ENCODE measurements around the gene SPTBN1.

The SPTBN1 gene

DNA sequence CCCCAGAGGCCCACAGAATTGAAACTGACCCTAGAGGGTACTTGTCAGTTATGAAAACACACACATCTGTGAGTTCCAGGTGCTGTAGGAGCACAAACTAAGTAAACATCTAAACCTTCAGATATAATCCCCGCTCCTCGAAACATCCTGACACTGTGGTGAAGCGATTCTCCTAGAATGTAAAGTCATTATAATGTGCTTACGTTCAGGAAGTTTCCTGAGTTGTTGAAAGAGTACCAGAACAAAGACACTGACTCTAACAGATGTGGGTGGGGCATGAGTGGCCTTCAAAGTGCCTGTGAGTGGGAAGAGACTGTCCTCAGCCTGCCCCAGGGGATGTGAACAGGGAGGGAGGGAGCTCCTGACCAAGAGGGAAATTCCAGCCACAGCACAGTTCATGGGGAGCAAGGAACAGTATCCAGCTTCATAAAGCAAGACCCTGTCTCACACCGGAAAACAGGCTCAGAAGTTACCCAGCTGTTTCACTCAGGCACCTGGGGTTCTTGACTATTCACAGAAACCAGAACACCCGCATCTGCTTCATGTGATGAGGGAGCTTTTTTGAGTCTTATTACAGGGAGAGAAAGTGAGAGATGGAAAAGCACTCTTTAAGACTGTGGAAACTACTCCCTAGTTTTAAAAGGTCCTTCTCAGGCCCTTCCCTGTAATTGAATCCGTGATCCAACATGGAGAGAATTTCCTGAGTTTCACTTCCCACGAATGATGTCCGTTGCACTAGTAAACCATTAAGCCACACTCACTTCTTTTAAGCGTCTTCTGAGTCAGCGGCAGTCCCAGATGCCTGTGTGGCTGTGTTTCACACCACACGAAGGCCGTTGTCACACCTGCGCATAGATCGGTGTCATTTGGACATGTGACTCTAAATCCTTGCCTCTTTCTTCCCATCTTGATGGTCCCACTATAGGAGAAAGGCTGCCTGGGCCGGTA is 178.7 kb downstream of the SPTBN1 start:
- no peak overlapping the region for H3K14ac ChIP-seq (ENCODE audit: low read length)
- no peak overlapping the region for H2AFZ ChIP-seq (ENCODE audit: low read length)
- no peak overlapping the region for H2BK15ac ChIP-seq (ENCODE audit: low read length)
- no CpG with 5 or more reads among the region's 16 CpGs for WGBS, 2 donors (ENCODE audit: extremely low coverage in 2 of 2, insufficient read length in 2 of 2, insufficient replicate concordance in 1 of 2)
- DNase-seq (ENCODE audit: low spot score), result no peak
- no peak overlapping the region for H2BK5ac ChIP-seq (ENCODE audit: low read length)
- no peaks in the 10 kb centered on the region for H3K79me1 ChIP-seq (ENCODE audit: low read depth, low read length)
- H3K4me3 ChIP-seq (ENCODE audit: low read length in 2 of 2), result no peak overlapping the region
- H2BK12ac ChIP-seq (ENCODE audit: low read length), result no peak overlapping the region
- H3K9ac ChIP-seq (ENCODE audit: low read depth, low read length, poor library complexity), result no peak overlapping the region
- H3K23ac ChIP-seq (ENCODE audit: low read depth, low read length, poor library complexity), result no peak overlapping the region
- no peak overlapping the region for H3K27ac ChIP-seq (replicated peaks; ENCODE audit: low read length)
- H4K91ac ChIP-seq (ENCODE audit: low read depth, low read length, poor library complexity), result no peak overlapping the region
- no peak overlapping the region for H3K4ac ChIP-seq (ENCODE audit: low read length)
- H2BK120ac ChIP-seq (ENCODE audit: low read depth, low read length), result no peak overlapping the region
- peaks cover 30 to 100% of the 10 kb centered on the region in 2 donors for H3K36me3 ChIP-seq (replicated peaks in 1 of 2; ENCODE audit: control insufficient read depth in 2 of 2, insufficient read depth in 2 of 2, low read length in 2 of 2)
- H3K9me3 ChIP-seq (replicated peaks in 1 of 2; ENCODE audit: control insufficient read depth in 2 of 2, insufficient read depth in 1 of 2, low read depth in 1 of 2, low read length in 2 of 2), result no peaks in the 10 kb centered on the region
- no peak overlapping the region for H3K18ac ChIP-seq (ENCODE audit: low read length)
- peaks cover 6 to 8% of the 10 kb centered on the region in 2 donors for H3K4me1 ChIP-seq (ENCODE audit: control insufficient read depth in 2 of 2, insufficient read depth in 1 of 2, low read depth in 1 of 2, low read length in 2 of 2)
- no peak overlapping the region for H3K4me2 ChIP-seq (ENCODE audit: insufficient read depth, low read length, poor library complexity, severe bottlenecking)
- H2AK5ac ChIP-seq (ENCODE audit: low read depth, low read length), result no peak overlapping the region
- no peaks in the 10 kb centered on the region for H3K27me3 ChIP-seq (ENCODE audit: control insufficient read depth in 3 of 3, insufficient read depth in 3 of 3, low read depth in 1 of 3, low read length in 3 of 3)
- H4K8ac ChIP-seq (ENCODE audit: low read depth, low read length), result no peak overlapping the region

DNA sequence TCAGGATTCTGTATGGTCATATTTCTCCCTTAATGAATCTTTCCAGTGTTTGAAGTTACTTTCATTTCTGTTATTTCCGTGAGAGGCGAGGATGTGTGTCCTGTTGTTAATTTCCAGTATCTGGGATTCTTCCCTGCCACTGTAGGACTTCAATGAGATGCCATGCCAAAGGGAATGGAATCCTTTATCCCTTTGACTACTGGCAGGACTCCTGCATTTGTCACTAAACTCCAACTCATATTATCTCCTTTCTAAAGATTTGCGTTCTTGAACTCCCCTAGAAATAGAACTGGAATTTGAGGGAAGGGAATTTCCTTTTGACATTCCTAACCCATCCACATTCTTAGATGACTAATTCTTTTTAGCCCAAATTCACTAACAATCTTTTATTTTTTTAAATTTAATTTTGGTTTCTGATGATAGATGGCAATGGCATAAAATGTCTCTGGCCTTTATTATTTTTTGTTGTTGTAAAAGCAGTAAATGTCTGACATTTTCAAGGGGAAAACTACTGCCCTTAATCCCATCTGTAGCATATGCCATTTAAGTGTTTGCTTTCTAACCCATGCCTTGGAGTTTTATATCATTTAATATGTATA is 179.5 kb downstream of the SPTBN1 start:
- Histone ChIP-seq H3K23ac (ENCODE audit: low read depth, low read length, poor library complexity) (no peak overlapping the region), H3K27me3 (ENCODE audit: control insufficient read depth in 3 of 3, insufficient read depth in 3 of 3, low read depth in 1 of 3, low read length in 3 of 3) (no peaks in the 10 kb centered on the region), H4K91ac (ENCODE audit: low read depth, low read length, poor library complexity) (no peak overlapping the region), H2BK12ac (ENCODE audit: low read length) (no peak overlapping the region), H3K9me3 (replicated peaks in 1 of 2; ENCODE audit: control insufficient read depth in 2 of 2, insufficient read depth in 1 of 2, low read depth in 1 of 2, low read length in 2 of 2) (no peaks in the 10 kb centered on the region), H3K4me1 (ENCODE audit: control insufficient read depth in 2 of 2, insufficient read depth in 1 of 2, low read depth in 1 of 2, low read length in 2 of 2) (peaks cover 6 to 8% of the 10 kb centered on the region in 2 donors), H3K27ac (replicated peaks; ENCODE audit: low read length) (no peak overlapping the region), H3K4me3 (ENCODE audit: low read length in 2 of 2) (no peak overlapping the region), H3K79me1 (ENCODE audit: low read depth, low read length) (no peaks in the 10 kb centered on the region), H2BK5ac (ENCODE audit: low read length) (no peak overlapping the region), H2BK15ac (ENCODE audit: low read length) (no peak overlapping the region), H2AK5ac (ENCODE audit: low read depth, low read length) (no peak overlapping the region), H2BK120ac (ENCODE audit: low read depth, low read length) (no peak overlapping the region), H4K8ac (ENCODE audit: low read depth, low read length) (no peak overlapping the region), H3K18ac (ENCODE audit: low read length) (no peak overlapping the region), H3K4me2 (ENCODE audit: insufficient read depth, low read length, poor library complexity, severe bottlenecking) (no peak overlapping the region), H3K4ac (ENCODE audit: low read length) (no peak overlapping the region), H3K14ac (ENCODE audit: low read length) (no peak overlapping the region), H2AFZ (ENCODE audit: low read length) (no peak overlapping the region), H3K36me3 (replicated peaks in 1 of 2; ENCODE audit: control insufficient read depth in 2 of 2, insufficient read depth in 2 of 2, low read length in 2 of 2) (peaks cover 24 to 100% of the 10 kb centered on the region in 2 donors), H3K9ac (ENCODE audit: low read depth, low read length, poor library complexity) (no peak overlapping the region)
- DNase-seq (ENCODE audit: low spot score), result no peak
- no CpG with 5 or more reads among the region's 3 CpGs for WGBS, 2 donors (ENCODE audit: extremely low coverage in 2 of 2, insufficient read length in 2 of 2, insufficient replicate concordance in 1 of 2)

DNA sequence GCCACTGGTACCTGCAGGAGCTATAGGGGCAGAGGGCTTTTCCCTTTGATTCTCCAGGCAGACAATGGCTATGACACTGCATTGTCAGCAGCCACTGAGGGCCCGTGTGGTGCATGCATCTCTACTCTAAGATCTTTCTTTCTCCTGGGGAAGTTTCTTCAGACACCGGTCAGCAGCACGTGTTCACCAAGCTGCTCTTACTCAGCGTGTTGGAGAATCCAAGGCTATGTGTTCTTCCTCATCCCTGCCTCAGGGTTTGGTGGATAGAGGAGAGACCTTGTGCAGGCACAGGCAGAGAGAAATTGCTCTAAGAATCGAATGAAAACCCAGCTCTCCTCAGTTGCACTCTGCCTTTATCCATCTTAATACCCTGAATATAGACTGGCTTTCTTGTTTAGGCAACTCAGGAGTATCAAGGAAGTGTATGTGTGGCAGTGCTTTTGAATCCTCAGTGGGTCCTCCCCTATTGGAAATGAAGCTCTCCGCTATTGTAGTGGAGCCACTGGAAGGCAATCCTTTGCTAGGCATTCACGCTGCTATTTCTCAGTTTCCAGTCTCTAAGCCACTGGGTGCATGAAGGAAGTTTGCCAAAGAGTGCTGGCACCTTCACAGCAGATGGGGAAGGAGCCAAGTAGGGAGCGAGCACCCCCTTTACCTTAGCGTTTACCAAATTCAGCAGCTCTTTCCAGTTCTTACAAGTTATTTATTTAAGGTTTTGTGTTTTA is 180.4 kb downstream of the SPTBN1 start:
- no peak overlapping the region for H3K4me3 ChIP-seq (ENCODE audit: low read length in 2 of 2)
- H3K18ac ChIP-seq (ENCODE audit: low read length), result no peak overlapping the region
- H4K91ac ChIP-seq (ENCODE audit: low read depth, low read length, poor library complexity), result no peak overlapping the region
- no peak overlapping the region for H2BK12ac ChIP-seq (ENCODE audit: low read length)
- H2BK5ac ChIP-seq (ENCODE audit: low read length), result no peak overlapping the region
- no peak overlapping the region for H3K4me2 ChIP-seq (ENCODE audit: insufficient read depth, low read length, poor library complexity, severe bottlenecking)
- no peaks in the 10 kb centered on the region for H3K9me3 ChIP-seq (replicated peaks in 1 of 2; ENCODE audit: control insufficient read depth in 2 of 2, insufficient read depth in 1 of 2, low read depth in 1 of 2, low read length in 2 of 2)
- WGBS, 2 donors (ENCODE audit: extremely low coverage in 2 of 2, insufficient read length in 2 of 2, insufficient replicate concordance in 1 of 2), result no CpG with 5 or more reads among the region's 9 CpGs
- no peak overlapping the region for H3K14ac ChIP-seq (ENCODE audit: low read length)
- peaks cover 6 to 8% of the 10 kb centered on the region in 2 donors for H3K4me1 ChIP-seq (ENCODE audit: control insufficient read depth in 2 of 2, insufficient read depth in 1 of 2, low read depth in 1 of 2, low read length in 2 of 2)
- H3K36me3 ChIP-seq (replicated peaks in 1 of 2; ENCODE audit: control insufficient read depth in 2 of 2, insufficient read depth in 2 of 2, low read length in 2 of 2), result peaks cover 17 to 97% of the 10 kb centered on the region in 2 donors
- no peaks in the 10 kb centered on the region for H3K79me1 ChIP-seq (ENCODE audit: low read depth, low read length)
- no peak overlapping the region for H3K9ac ChIP-seq (ENCODE audit: low read depth, low read length, poor library complexity)
- no peak overlapping the region for H2BK15ac ChIP-seq (ENCODE audit: low read length)
- no peak overlapping the region for H3K23ac ChIP-seq (ENCODE audit: low read depth, low read length, poor library complexity)
- no peak overlapping the region for H2BK120ac ChIP-seq (ENCODE audit: low read depth, low read length)
- no peak overlapping the region for H3K4ac ChIP-seq (ENCODE audit: low read length)
- H4K8ac ChIP-seq (ENCODE audit: low read depth, low read length), result no peak overlapping the region
- no peak overlapping the region for H2AFZ ChIP-seq (ENCODE audit: low read length)
- H3K27ac ChIP-seq (replicated peaks; ENCODE audit: low read length), result no peak overlapping the region
- DNase-seq (ENCODE audit: low spot score), result no peak
- no peaks in the 10 kb centered on the region for H3K27me3 ChIP-seq (ENCODE audit: control insufficient read depth in 3 of 3, insufficient read depth in 3 of 3, low read depth in 1 of 3, low read length in 3 of 3)
- H2AK5ac ChIP-seq (ENCODE audit: low read depth, low read length), result no peak overlapping the region

DNA sequence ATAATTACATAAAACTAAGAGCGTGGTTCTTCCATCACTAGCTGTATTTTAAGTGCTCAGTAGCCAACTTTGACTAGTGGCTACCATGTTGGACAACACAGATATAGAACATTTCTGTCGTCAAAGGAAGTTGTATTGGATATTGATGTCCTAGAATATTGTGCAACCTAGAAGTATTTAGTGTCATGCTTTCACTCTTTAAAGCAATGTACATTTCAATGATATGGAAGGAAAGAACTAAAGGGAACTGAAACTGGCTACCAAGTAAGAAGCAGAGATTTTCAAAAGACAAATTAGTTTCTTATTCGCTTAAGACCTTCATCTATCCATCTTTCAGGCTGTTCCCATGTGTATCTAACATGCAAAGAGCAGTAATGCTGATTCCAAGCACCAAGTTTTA is 182.0 kb downstream of the SPTBN1 start:
- DNase-seq (ENCODE audit: low spot score), result no peak
- no peak overlapping the region for H3K9ac ChIP-seq (ENCODE audit: low read depth, low read length, poor library complexity)
- no peak overlapping the region for H2AFZ ChIP-seq (ENCODE audit: low read length)
- H3K4me3 ChIP-seq (ENCODE audit: low read length in 2 of 2), result no peak overlapping the region
- no peak overlapping the region for H2BK120ac ChIP-seq (ENCODE audit: low read depth, low read length)
- no peak overlapping the region for H2BK5ac ChIP-seq (ENCODE audit: low read length)
- H2BK12ac ChIP-seq (ENCODE audit: low read length), result no peak overlapping the region
- H4K91ac ChIP-seq (ENCODE audit: low read depth, low read length, poor library complexity), result no peak overlapping the region
- H3K4me1 ChIP-seq (ENCODE audit: control insufficient read depth in 2 of 2, insufficient read depth in 1 of 2, low read depth in 1 of 2, low read length in 2 of 2), result peaks cover 6 to 8% of the 10 kb centered on the region in 2 donors
- peaks cover 15 to 96% of the 10 kb centered on the region in 2 donors for H3K36me3 ChIP-seq (replicated peaks in 1 of 2; ENCODE audit: control insufficient read depth in 2 of 2, insufficient read depth in 2 of 2, low read length in 2 of 2)
- H3K27me3 ChIP-seq (ENCODE audit: control insufficient read depth in 3 of 3, insufficient read depth in 3 of 3, low read depth in 1 of 3, low read length in 3 of 3), result no peaks in the 10 kb centered on the region
- H3K14ac ChIP-seq (ENCODE audit: low read length), result no peak overlapping the region
- H3K4ac ChIP-seq (ENCODE audit: low read length), result no peak overlapping the region
- no peak overlapping the region for H4K8ac ChIP-seq (ENCODE audit: low read depth, low read length)
- H3K79me1 ChIP-seq (ENCODE audit: low read depth, low read length), result no peaks in the 10 kb centered on the region
- H3K4me2 ChIP-seq (ENCODE audit: insufficient read depth, low read length, poor library complexity, severe bottlenecking), result no peak overlapping the region
- H3K23ac ChIP-seq (ENCODE audit: low read depth, low read length, poor library complexity), result no peak overlapping the region
- no peak overlapping the region for H2AK5ac ChIP-seq (ENCODE audit: low read depth, low read length)
- no peak overlapping the region for H3K18ac ChIP-seq (ENCODE audit: low read length)
- H3K9me3 ChIP-seq (replicated peaks in 1 of 2; ENCODE audit: control insufficient read depth in 2 of 2, insufficient read depth in 1 of 2, low read depth in 1 of 2, low read length in 2 of 2), result no peaks in the 10 kb centered on the region
- H3K27ac ChIP-seq (replicated peaks; ENCODE audit: low read length), result no peak overlapping the region
- WGBS, 2 donors (ENCODE audit: extremely low coverage in 2 of 2, insufficient read length in 2 of 2, insufficient replicate concordance in 1 of 2), result no CpG with 5 or more reads among the region's 3 CpGs
- no peak overlapping the region for H2BK15ac ChIP-seq (ENCODE audit: low read length)
